Ascending aorta (tissue), 2 donors: ENCODE results near the gene SYTL3. TPM values are rescaled to one million over a fixed set of nuclear protein-coding genes. Genes with fewer than 3 reads are reported as not detected.

ENCODE experiments used
- DNase-seq, 2 donors: peaks; one replicate each; pipeline ENCODE4 v3.0.0-alpha.2; 2019; ENCODE audit warnings: low spot score in 2 of 2
- H3K27ac ChIP-seq, 2 donors: fragments of 200-600 bp; sonication (generic); one replicate each; pipeline ENCODE4 v1.5.1; 2016 to 2017; ENCODE audit warnings: mild to moderate bottlenecking in 1 of 2
- H3K27me3 ChIP-seq: fragments of 200-600 bp; sonication (generic); one replicate; pipeline ENCODE4 v1.5.1; 2017
- H3K36me3 ChIP-seq, 2 donors: fragments of 200-600 bp; sonication (generic); one replicate each; pipeline ENCODE4 v1.5.1; 2016
- H3K4me1 ChIP-seq, 2 donors: fragments of 200-600 bp; sonication (generic); one replicate each; pipeline ENCODE4 v1.5.1; 2016 to 2017; ENCODE audit warnings: mild to moderate bottlenecking in 1 of 2
- H3K4me3 ChIP-seq, 2 donors: fragments of 200-600 bp; sonication (generic); one replicate each; pipeline ENCODE4 v1.5.1; 2016 to 2017; ENCODE audit warnings: mild to moderate bottlenecking in 1 of 2
- H3K9me3 ChIP-seq, 2 donors: fragments of 200-600 bp; sonication (generic); one replicate each; pipeline ENCODE4 v1.5.1; 2016
- intact Hi-C: fragments of 100-400 bp; cut with DNase I; formaldehyde crosslinking; loops from one replicate; pipeline ENCODE4 v1.15.1; 2023
- total RNA-seq: library from RNA; depleted of rRNA; stranded (reverse); fragments of >200 nt; gene quantifications from one replicate; pipeline ENCODE4 v1.1.0, GENCODE V29; 2016
- TF ChIP-seq, protein P1 (sequence below), 3 experiments: fragments of 200-600 bp in 2 of 3; fragments of 450-650 bp in 1 of 3; sonication (generic) in 2 of 3; IDR thresholded peaks; one replicate each; pipeline ENCODE4 v1.5.1; 2016 to 2019; ENCODE audit warnings: antibody characterized with exemption in 3 of 3, mild to moderate bottlenecking in 1 of 3, moderate library complexity in 1 of 3

Gene SYTL3
- total RNA-seq, 1 donor from 2014 or later = 4.7 TPM

DNA sequence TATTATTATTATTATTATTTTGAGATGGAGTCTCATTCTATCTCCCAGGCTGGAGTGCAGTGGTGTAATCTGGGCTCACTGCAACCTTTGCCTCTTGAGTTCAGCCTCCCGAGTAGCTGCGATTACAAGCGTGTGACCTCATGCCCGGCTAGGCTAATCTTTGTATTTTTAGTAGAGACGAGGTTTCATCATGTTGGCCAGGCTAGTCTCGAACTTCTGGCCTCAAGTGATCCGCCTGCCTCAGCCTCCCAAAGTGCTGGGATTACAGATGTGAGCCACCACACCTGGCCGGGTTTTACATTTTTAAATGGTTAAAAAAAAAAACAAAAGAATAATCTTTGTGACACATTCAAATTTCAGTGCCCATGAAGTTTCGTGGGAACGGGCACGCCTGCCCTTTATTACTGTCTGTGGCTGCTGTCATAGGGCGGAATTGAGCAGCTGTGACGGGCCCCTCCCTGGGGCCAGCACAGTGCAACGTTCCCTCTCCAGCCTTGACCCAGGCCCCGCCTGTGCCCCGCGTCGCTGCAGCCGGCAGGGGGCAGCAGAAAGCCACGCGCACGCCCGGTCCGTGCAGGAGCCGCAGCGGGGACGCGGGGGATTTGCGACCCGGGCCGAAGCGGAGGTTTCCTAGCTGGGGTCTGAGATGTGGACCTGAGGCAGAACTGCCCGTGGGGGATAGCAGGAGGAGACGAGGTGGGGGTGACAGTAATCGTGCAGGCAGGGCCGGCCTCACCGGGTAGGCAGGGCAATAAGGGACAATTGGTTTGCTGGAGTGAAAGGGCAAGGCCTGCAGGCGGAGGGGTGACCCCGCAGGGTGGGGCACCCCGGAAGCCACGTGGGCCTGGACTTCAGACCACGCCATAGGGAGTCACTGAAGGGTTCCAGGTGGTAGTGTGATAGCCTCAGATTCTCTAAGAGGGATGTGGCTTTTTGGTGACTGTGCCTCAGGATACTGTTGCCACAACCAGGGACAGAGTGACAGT lies 54.3 kb downstream of the SYTL3 start:
- Histone ChIP-seq H3K4me3 (peak overlapping the region; percentile 45 to 61), H3K36me3 (no peaks in the 10 kb centered on the region), H3K4me1 (peaks cover 9 to 28% of the 10 kb centered on the region in 2 donors), H3K27me3 (no peaks in the 10 kb centered on the region), H3K27ac (peak overlapping the region; percentile 39 to 47), H3K9me3 (no peaks in the 10 kb centered on the region)
- intact Hi-C loops = loop anchor here (1.0 to 2.0 kb wide), 2 partner anchors 269 to 400 kb away; no protein-coding TSS in a partner anchor
- peak in 1 of 2 donors; percentile 88 for DNase-seq
- TF ChIP-seq, protein P1, sequence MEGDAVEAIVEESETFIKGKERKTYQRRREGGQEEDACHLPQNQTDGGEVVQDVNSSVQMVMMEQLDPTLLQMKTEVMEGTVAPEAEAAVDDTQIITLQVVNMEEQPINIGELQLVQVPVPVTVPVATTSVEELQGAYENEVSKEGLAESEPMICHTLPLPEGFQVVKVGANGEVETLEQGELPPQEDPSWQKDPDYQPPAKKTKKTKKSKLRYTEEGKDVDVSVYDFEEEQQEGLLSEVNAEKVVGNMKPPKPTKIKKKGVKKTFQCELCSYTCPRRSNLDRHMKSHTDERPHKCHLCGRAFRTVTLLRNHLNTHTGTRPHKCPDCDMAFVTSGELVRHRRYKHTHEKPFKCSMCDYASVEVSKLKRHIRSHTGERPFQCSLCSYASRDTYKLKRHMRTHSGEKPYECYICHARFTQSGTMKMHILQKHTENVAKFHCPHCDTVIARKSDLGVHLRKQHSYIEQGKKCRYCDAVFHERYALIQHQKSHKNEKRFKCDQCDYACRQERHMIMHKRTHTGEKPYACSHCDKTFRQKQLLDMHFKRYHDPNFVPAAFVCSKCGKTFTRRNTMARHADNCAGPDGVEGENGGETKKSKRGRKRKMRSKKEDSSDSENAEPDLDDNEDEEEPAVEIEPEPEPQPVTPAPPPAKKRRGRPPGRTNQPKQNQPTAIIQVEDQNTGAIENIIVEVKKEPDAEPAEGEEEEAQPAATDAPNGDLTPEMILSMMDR (IDR thresholded peaks at IDR 0.05) = peak; percentile 94 to 100 (median 99)

DNA sequence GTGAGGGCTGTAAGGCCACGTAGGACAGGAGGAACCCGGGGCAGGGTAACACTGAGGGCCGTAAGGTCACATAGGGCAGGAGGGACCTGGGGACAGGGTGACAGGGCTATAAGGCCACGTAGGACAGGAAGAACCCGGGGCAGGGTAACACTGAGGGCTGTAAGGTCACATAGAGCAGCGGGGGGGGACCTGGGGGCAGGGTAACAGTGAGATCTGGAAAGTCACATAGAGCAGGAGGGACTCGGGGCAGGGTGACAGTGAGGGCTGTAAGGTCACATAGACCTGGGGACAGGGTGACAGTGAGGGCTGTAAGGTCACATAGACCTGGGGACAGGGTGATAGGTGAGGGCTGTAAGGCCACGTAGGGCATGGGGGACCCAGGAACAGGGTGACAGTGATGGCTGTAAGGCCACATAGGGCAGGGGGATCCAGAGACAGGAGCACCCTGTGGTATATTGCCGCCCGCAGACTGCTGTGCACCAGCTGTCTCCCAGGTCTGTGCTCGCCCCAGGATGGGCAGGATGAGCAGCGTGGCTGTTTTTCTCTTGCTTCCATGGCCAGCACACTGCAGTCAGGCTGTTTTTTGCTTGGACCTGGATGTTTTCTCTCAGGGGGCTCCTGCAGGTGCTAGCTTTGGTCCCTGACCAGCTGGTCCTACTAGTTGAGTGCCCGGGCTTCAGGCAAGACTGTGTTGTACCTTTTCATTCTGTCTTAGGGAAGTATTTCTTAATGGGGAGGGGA lies 55.7 kb downstream of the SYTL3 start:
- no peaks in the 10 kb centered on the region for H3K27me3 ChIP-seq
- H3K9me3 ChIP-seq = no peaks in the 10 kb centered on the region
- H3K36me3 ChIP-seq = no peaks in the 10 kb centered on the region
- TF ChIP-seq, protein P1 (IDR thresholded peaks at IDR 0.05) = no peak
- H3K4me1 ChIP-seq = peaks cover 9 to 28% of the 10 kb centered on the region in 2 donors
- intact Hi-C loops = loop anchor here (2.0 to 5.0 kb wide), 5 partner anchors 57 to 292 kb away; partner anchors contain the start of gene EZR
- no peak overlapping the region for H3K4me3 ChIP-seq
- peak overlapping the region; percentile 68 to 69 for H3K27ac ChIP-seq
- DNase-seq = no peak

DNA sequence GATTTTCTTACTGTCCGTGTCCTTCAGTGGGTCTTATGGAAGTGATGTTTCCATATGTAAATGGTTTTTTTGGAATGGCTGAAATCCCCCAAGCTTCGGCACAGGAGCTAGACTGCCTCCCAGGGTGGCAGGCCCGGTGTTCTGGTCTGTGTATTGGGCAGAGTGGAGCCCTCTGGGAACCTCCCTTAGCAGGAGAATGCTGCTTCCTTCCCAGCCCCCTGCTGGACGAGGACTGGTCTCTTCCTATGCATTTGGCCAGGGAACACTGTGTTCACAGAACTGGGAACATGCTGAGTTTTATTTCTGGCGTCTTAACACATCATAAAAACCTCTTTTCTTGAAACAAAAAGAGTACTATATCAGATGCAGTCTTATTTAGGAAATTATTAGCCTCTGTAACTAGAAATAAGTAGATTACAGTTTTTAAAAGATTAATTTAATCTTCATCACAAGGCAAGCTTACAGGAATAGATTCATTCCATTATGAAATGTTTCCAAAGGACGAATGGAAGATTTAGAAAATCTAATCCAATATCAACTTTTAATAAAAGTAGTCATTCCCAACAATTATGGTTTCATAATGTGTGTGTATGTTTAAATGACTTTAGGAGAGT lies 56.6 kb downstream of the SYTL3 start:
- intact Hi-C loops = loop anchor here (2.0 to 5.0 kb wide), 4 partner anchors 56 to 291 kb away; partner anchors contain the start of gene EZR
- Histone ChIP-seq H3K4me3 (peak overlapping the region in 1 of 2 donors; percentile 21), H3K9me3 (no peaks in the 10 kb centered on the region), H3K4me1 (peaks cover 9 to 28% of the 10 kb centered on the region in 2 donors), H3K27me3 (no peaks in the 10 kb centered on the region), H3K27ac (peak overlapping the region; percentile 68 to 69), H3K36me3 (no peaks in the 10 kb centered on the region)
- TF ChIP-seq, protein P1 (IDR thresholded peaks at IDR 0.05) = peak in 2 of 3 experiments; percentile 39 to 57
- peak in 1 of 2 donors; percentile 78 for DNase-seq

DNA sequence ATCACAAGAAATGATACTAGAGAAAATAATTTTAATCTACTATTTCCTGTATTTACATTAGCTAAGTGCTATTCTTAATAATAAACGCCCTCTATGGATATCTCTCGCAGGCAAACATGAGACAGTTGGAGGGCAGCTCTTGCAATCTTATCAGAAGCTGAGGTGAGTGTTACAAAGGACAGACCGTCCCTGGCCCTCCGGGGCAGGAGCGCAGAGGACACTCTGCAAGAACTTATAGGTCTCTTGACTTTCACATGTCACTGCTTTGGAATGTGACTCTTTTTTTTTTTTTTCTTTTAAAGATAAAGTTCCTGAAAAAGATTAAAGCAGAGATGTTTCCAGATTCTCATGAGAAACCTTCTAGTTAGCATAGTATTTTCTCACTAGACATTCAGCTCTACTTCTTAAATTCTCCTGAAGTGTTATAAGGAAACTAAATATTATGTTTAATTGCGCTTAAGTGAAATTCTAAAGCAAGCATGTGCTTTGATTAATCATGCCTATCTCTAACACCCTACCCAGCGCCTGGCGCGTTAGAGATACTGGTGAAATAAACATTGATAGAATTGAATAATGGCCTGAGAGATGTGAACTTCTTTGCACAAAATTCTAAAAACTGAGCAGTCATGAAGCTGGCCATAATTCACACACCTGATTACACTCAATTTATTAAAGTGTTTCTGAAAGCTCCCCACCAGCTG lies 57.4 kb downstream of the SYTL3 start:
- peak overlapping the region; percentile 68 to 69 for H3K27ac ChIP-seq
- H3K4me3 ChIP-seq = peak overlapping the region; percentile 24 to 56
- no peaks in the 10 kb centered on the region for H3K9me3 ChIP-seq
- H3K4me1 ChIP-seq = peaks cover 9 to 28% of the 10 kb centered on the region in 2 donors
- TF ChIP-seq, protein P1 (IDR thresholded peaks at IDR 0.05) = no peak
- H3K36me3 ChIP-seq = no peaks in the 10 kb centered on the region
- no peaks in the 10 kb centered on the region for H3K27me3 ChIP-seq
- DNase-seq = no peak
- intact Hi-C loops = loop anchor here (2.0 to 5.0 kb wide), 4 partner anchors 55 to 290 kb away; partner anchors contain the start of gene EZR
